ENCODE measurements around the gene CNFN.

DNA sequence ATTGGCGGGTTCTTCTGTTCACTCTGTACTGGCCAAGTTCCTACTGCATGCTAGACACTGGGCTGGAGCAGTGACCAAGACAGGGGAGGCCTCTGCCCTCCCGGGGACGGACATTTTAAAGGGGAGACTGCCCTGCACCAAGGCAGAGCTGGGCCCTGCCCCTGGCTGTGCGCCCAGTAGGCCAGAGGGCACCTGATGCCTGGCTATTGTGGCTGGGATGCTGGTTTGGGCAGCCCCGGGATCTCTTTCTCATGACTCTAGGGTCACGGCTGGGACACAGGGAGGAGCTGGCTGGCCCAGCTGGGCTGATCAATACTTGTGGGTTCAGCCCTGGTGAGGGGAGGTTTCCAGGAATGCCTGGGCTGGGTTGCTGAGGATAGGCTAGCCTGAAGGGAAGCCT, 19.4 kb upstream of the CNFN start:
- TF ChIP-seq EZH2 (IDR thresholded peaks at IDR 0.05; ENCODE audit: borderline replicate concordance, low read length), result no peak
- TF ChIP-seq, protein P1, sequence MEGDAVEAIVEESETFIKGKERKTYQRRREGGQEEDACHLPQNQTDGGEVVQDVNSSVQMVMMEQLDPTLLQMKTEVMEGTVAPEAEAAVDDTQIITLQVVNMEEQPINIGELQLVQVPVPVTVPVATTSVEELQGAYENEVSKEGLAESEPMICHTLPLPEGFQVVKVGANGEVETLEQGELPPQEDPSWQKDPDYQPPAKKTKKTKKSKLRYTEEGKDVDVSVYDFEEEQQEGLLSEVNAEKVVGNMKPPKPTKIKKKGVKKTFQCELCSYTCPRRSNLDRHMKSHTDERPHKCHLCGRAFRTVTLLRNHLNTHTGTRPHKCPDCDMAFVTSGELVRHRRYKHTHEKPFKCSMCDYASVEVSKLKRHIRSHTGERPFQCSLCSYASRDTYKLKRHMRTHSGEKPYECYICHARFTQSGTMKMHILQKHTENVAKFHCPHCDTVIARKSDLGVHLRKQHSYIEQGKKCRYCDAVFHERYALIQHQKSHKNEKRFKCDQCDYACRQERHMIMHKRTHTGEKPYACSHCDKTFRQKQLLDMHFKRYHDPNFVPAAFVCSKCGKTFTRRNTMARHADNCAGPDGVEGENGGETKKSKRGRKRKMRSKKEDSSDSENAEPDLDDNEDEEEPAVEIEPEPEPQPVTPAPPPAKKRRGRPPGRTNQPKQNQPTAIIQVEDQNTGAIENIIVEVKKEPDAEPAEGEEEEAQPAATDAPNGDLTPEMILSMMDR (conservative IDR thresholded peaks at IDR 0.05 in 1 of 2, IDR thresholded peaks at IDR 0.05 in 1 of 2; ENCODE audit: extremely low read depth in 1 of 2, insufficient read depth in 1 of 2, low read depth in 1 of 2, low read length in 2 of 2), result no peak
